H1 (cell line): ENCODE data around the gene LRTM2. TPM values are rescaled to one million over a fixed set of nuclear protein-coding genes. Genes with fewer than 3 reads are reported as not detected.

Experiments used
- CTCF ChIA-PET: fragments of 300-600 bp; sonication (Branson Sonifier 250); formaldehyde crosslinking; loops from one replicate; lab custom pipeline; 2021; ENCODE audit not compliant: partially characterized antibody; lab: Charles Lee
- POLR2A ChIA-PET: fragments of 300-600 bp; sonication (Branson Sonifier 250); formaldehyde crosslinking; loops from one replicate; lab custom pipeline; 2021; ENCODE audit warnings: inconsistent platforms; ENCODE audit not compliant: partially characterized antibody; lab: Charles Lee
- DNase-seq, 2 experiments: peaks; one replicate each; pipeline versions ENCODE4 v3.0.0 to v3.0.0-alpha.2; 2010 to 2022; ENCODE audit warnings: low spot score in 2 of 2, low read depth in 1 of 2, mixed read lengths in 1 of 2
- FAIRE-seq: peaks from 2 replicates; lab custom pipeline; 2011; peaks lifted over from hg19 to GRCh38; lab: Jason Lieb, UNC
- H2AFZ ChIP-seq: 2 replicates; pipeline ENCODE4 v1.8.1; 2012; ENCODE audit warnings: low read length, inconsistent platforms
- H2AK5ac ChIP-seq: 2 replicates; pipeline ENCODE4 v1.6.1; 2013; ENCODE audit warnings: low read depth, low read length
- H2BK120ac ChIP-seq: replicated peaks from 2 replicates; pipeline ENCODE3; 2013; ENCODE audit warnings: low read depth, low read length, inconsistent platforms
- H2BK12ac ChIP-seq: 2 replicates; pipeline ENCODE4 v1.6.1; 2013; ENCODE audit warnings: low read depth, low read length
- H2BK15ac ChIP-seq: 2 replicates; pipeline ENCODE4 v1.6.1; 2013; ENCODE audit warnings: low read length
- H2BK20ac ChIP-seq: 2 replicates; pipeline ENCODE4 v1.6.1; 2013; ENCODE audit warnings: low read length
- H2BK5ac ChIP-seq: 2 replicates; pipeline ENCODE4 v1.6.1; 2013; ENCODE audit warnings: low read depth, low read length
- H3K14ac ChIP-seq: 2 replicates; pipeline ENCODE4 v1.6.1; 2013; ENCODE audit warnings: inconsistent platforms; ENCODE audit not compliant: insufficient read length
- H3K18ac ChIP-seq: 2 replicates; pipeline ENCODE4 v1.6.1; 2013; ENCODE audit warnings: low read length; ENCODE audit errors: extremely low read depth
- H3K23ac ChIP-seq: 2 replicates; pipeline ENCODE4 v1.6.1; 2013; ENCODE audit warnings: inconsistent platforms; ENCODE audit not compliant: insufficient read length
- H3K23me2 ChIP-seq: 2 replicates; pipeline ENCODE4 v1.6.1; 2013; ENCODE audit warnings: low read depth, low read length
- H3K27ac ChIP-seq: 2 replicates; pipeline ENCODE4 v1.6.1; 2011; ENCODE audit warnings: low read depth, low read length, inconsistent platforms
- H3K27me3 ChIP-seq, 4 experiments: replicated peaks in 1 of 4; 1 replicate in 1 of 4; 2 replicates in 3 of 4; pipeline versions ENCODE4 v1.6.1 to v1.8.1; 2011 to 2013; ENCODE audit warnings: low read length in 3 of 4, mild to moderate bottlenecking in 3 of 4, inconsistent platforms in 2 of 4, mixed read lengths in 2 of 4, moderate library complexity in 1 of 4; ENCODE audit not compliant: control insufficient read depth in 3 of 4, insufficient read depth in 3 of 4; ENCODE audit errors: extremely low read depth in 1 of 4
- H3K36me3 ChIP-seq, 4 experiments: 2 replicates each; pipeline versions ENCODE4 v1.6.1 to v1.8.1; 2011 to 2013; ENCODE audit warnings: mild to moderate bottlenecking in 4 of 4, low read length in 3 of 4, moderate library complexity in 2 of 4, control low read depth in 1 of 4, inconsistent platforms in 1 of 4; ENCODE audit not compliant: insufficient read depth in 4 of 4, control insufficient read depth in 2 of 4
- H3K4ac ChIP-seq: replicated peaks from 2 replicates; pipeline ENCODE3; 2013; ENCODE audit warnings: low read length, low read depth, mixed read lengths, inconsistent platforms; ENCODE audit not compliant: insufficient read length
- H3K4me1 ChIP-seq, 4 experiments: replicated peaks in 1 of 4; 1 replicate in 1 of 4; 2 replicates in 3 of 4; pipeline versions ENCODE4 v1.6.1 to v1.8.1; 2011 to 2013; ENCODE audit warnings: low read length in 3 of 4, inconsistent platforms in 2 of 4, mixed read lengths in 1 of 4; ENCODE audit not compliant: insufficient read depth in 4 of 4, control insufficient read depth in 3 of 4
- H3K4me2 ChIP-seq, 2 experiments: 2 replicates each; pipeline versions ENCODE4 v1.6.1 to v1.8.1; 2011 to 2013; ENCODE audit warnings: low read depth in 2 of 2, low read length in 2 of 2, control low read depth in 1 of 2, inconsistent platforms in 1 of 2, mild to moderate bottlenecking in 1 of 2; ENCODE audit not compliant: insufficient read depth in 1 of 2
- H3K4me3 ChIP-seq, 4 experiments: fragments of 200-600, 300-600 bp in 1 of 4; sonication (generic), shearing (Covaris generic), sonication (Bioruptor Twin) in 1 of 4; 2 replicates each; pipeline versions ENCODE4 v1.5.1 to v1.8.1; 2011 to 2016; ENCODE audit warnings: low read length in 4 of 4, low read depth in 3 of 4, control low read depth in 2 of 4, inconsistent platforms in 2 of 4, mild to moderate bottlenecking in 2 of 4, mixed read lengths in 1 of 4, moderate library complexity in 1 of 4; ENCODE audit not compliant: insufficient read depth in 2 of 4; ENCODE audit errors: extremely low read depth in 1 of 4
- H3K56ac ChIP-seq: replicated peaks from 2 replicates; pipeline ENCODE3; 2013; ENCODE audit warnings: low read depth, mild to moderate bottlenecking, mixed read lengths, low read length, inconsistent platforms; ENCODE audit not compliant: insufficient read length
- H3K79me1 ChIP-seq: 2 replicates; pipeline ENCODE4 v1.6.1; 2013; ENCODE audit warnings: low read depth, low read length, control low read depth
- H3K79me2 ChIP-seq, 2 experiments: 2 replicates each; pipeline versions ENCODE4 v1.6.1 to v1.8.1; 2012 to 2013; ENCODE audit warnings: low read length in 2 of 2, mild to moderate bottlenecking in 2 of 2, inconsistent platforms in 1 of 2; ENCODE audit not compliant: insufficient read depth in 2 of 2, control insufficient read depth in 1 of 2
- H3K9ac ChIP-seq, 4 experiments: replicated peaks in 1 of 4; 1 replicate in 1 of 4; 2 replicates in 3 of 4; pipeline versions ENCODE4 v1.6.1 to v1.8.1; 2011 to 2013; ENCODE audit warnings: low read depth in 3 of 4, low read length in 3 of 4, control low read depth in 2 of 4, mild to moderate bottlenecking in 2 of 4, moderate library complexity in 2 of 4, inconsistent platforms in 1 of 4; ENCODE audit errors: extremely low read depth in 1 of 4
- H3K9me3 ChIP-seq, 2 experiments: 2 replicates each; pipeline versions ENCODE4 v1.6.1 to v1.8.1; 2012 to 2013; ENCODE audit warnings: mild to moderate bottlenecking in 2 of 2, moderate library complexity in 2 of 2, control low read depth in 1 of 2, inconsistent platforms in 1 of 2, low read depth in 1 of 2, low read length in 1 of 2, mixed read lengths in 1 of 2; ENCODE audit not compliant: insufficient read depth in 2 of 2
- H4K20me1 ChIP-seq, 2 experiments: replicated peaks in 1 of 2; 2 replicates each; pipeline versions ENCODE3 to v1.8.1; 2011 to 2013; ENCODE audit warnings: inconsistent platforms in 2 of 2, low read length in 2 of 2, mild to moderate bottlenecking in 1 of 2; ENCODE audit not compliant: insufficient read depth in 2 of 2, control insufficient read depth in 1 of 2
- H4K5ac ChIP-seq: 2 replicates; pipeline ENCODE4 v1.6.1; 2013; ENCODE audit warnings: low read length, low read depth, mixed read lengths, inconsistent platforms; ENCODE audit not compliant: insufficient read length
- H4K8ac ChIP-seq: 2 replicates; pipeline ENCODE4 v1.8.0; 2013; ENCODE audit warnings: mild to moderate bottlenecking, moderate library complexity, low read length, inconsistent platforms; ENCODE audit not compliant: insufficient read depth; ENCODE audit errors: extremely low read depth
- H4K91ac ChIP-seq: replicated peaks from 2 replicates; pipeline ENCODE3; 2013; ENCODE audit warnings: low read length, mixed read lengths, inconsistent platforms; ENCODE audit not compliant: insufficient read length
- CBX5 ChIP-seq: fragments of 300-800, 300-1000 bp; sonication (generic); IDR thresholded peaks from 2 replicates; pipeline ENCODE4 v1.7.1; 2016; ENCODE audit warnings: antibody characterized with exemption, low read length, low read depth
- FOSL1 ChIP-seq: IDR thresholded peaks from 2 replicates; pipeline ENCODE4 v1.6.1; 2011; ENCODE audit warnings: mild to moderate bottlenecking, low read depth, low read length, moderate library complexity; ENCODE audit not compliant: insufficient read depth
- GABPA ChIP-seq: IDR thresholded peaks from 2 replicates; pipeline ENCODE4 v1.6.1; 2011; ENCODE audit warnings: mild to moderate bottlenecking, low read length, moderate library complexity, borderline replicate concordance; ENCODE audit not compliant: insufficient read depth
- POLR2AphosphoS5 ChIP-seq: IDR thresholded peaks from 2 replicates; pipeline ENCODE4 v1.6.1; 2011; ENCODE audit warnings: low read depth, low read length
- WGBS, 2 experiments: shearing (Covaris generic) in 1 of 2; methylation state at CpG; one replicate each; pipeline versions ENCODE4 v1.1.6 to v1.1.7; 2013 to 2015; ENCODE audit warnings: low lambda C conversion rate in 2 of 2, mixed read lengths in 2 of 2, inconsistent platforms in 1 of 2, low coverage in 1 of 2, missing lambda C conversion rate in 1 of 2; ENCODE audit not compliant: insufficient replicate concordance in 2 of 2, insufficient coverage in 1 of 2, insufficient read length in 1 of 2; ENCODE audit errors: extremely low coverage in 1 of 2, missing lambda C conversion rate in 1 of 2; 5-methylcytosine and 5-hydroxymethylcytosine counted together
- polyA plus RNA-seq, 7 experiments: library from polyadenylated mRNA; depleted of rRNA in 3 of 7; stranded (reverse) in 5 of 7; unstranded in 2 of 7; fragments of >200 nt in 5 of 7; fragments of 200-250 nt in 2 of 7; gene quantifications; 1 replicate in 5 of 7; 2 replicates in 1 of 7; 4 replicates in 1 of 7; pipeline versions ENCODE4 v1.2.1 to v1.2.3, GENCODE V29; 2011 to 2013; ENCODE audit warnings: missing spikeins in 2 of 7, mixed read lengths in 2 of 7
- total RNA-seq: library from RNA; stranded (reverse); fragmentation: NEBNext Ultra II Directional; extraction: Animal tissue kit (Norgen Biotek cat#: 25700); gene quantifications from 2 replicates; pipeline ENCODE4 v1.2.1, GENCODE V29; 2021

The LRTM2 gene
- total and polyA plus RNA-seq, 2 of the 8 experiments (the other 6 are each of a cell fraction or from before 2014, with no cell fraction given): 0.06 TPM; not detected in 1

DNA sequence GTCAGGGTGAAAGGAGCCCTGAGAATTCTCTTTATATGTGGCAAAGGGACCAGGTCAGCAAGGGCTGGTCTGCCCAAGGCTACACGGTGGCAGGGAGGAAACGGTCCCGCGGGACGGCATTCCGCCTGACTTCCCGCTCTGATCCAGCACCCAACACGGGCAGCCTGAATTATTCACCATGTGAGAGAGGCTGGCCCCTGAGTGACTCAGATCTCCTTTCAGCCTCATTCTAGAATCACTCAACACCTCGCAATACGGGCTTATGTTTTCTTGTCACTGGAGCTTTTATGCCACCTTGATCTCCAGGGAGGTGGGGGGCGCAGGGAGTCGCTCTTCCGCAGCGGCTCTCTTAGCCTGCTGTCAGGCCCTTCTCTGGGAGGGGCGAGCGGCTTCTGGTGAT is 8.5 kb downstream of the LRTM2 start:
- Histone ChIP-seq H3K9ac (no peak overlapping the region), H2BK5ac (no peak overlapping the region), H3K18ac (no peak overlapping the region), H3K79me2 (no peaks in the 10 kb centered on the region), H3K4me1 (peaks cover 0 to 8% (median 6%) of the 10 kb centered on the region in 4 experiments; a peak in 5 of 7 replicates), H3K4me2 (no peak overlapping the region), H2AFZ (no peak overlapping the region), H3K27me3 (peaks cover 0 to 5% (median 2%) of the 10 kb centered on the region in 4 experiments; a peak in 3 of 7 replicates), H3K27ac (no peak overlapping the region), H3K36me3 (no peaks in the 10 kb centered on the region), H3K4ac (no peak overlapping the region), H3K23me2 (peaks cover 3% of the 10 kb centered on the region; the same call in 1 of the 2 replicates), H4K91ac (no peak overlapping the region), H2BK15ac (no peak overlapping the region), H3K79me1 (no peaks in the 10 kb centered on the region; the same call in 1 of the 2 replicates), H4K5ac (no peak overlapping the region), H2BK120ac (no peak overlapping the region), H2BK20ac (no peak overlapping the region), H3K9me3 (no peaks in the 10 kb centered on the region), H4K20me1 (peaks cover 0 to 4% of the 10 kb centered on the region in 2 experiments), H4K8ac (no peak overlapping the region), H2BK12ac (no peak overlapping the region), H3K14ac (no peak overlapping the region), H3K4me3 (no peak overlapping the region), H2AK5ac (no peak overlapping the region), H3K23ac (no peak overlapping the region), H3K56ac (no peak overlapping the region)
- CTCF ChIA-PET: interaction anchor here (0.7 to 3.9 kb wide), 5 partner anchors 13 to 111 kb away, joined by 3 to 20 read pairs (median 4); no protein-coding TSS in a partner anchor
- no peak for TF ChIP-seq GABPA
- TF ChIP-seq POLR2AphosphoS5: no peak
- no peak for TF ChIP-seq FOSL1
- no peak for TF ChIP-seq CBX5
- 91% methylated on average over 15 of the region's 16 CpGs; no CpG with 5 or more reads in 1 of the 2 experiments for WGBS, 2 experiments
- no peak for DNase-seq
- no peak for FAIRE-seq
- POLR2A ChIA-PET: no interaction called here
